IgD-negative memory B cell (primary cell): Measurements from ENCODE around the gene CAV2. TPM values are rescaled to one million over a fixed set of nuclear protein-coding genes. Genes with fewer than 3 reads are reported as not detected.

Experiments used
- H3K27ac Mint-ChIP-seq, 3 donors: one replicate each; pipeline ENCODE4 v1.8.0; 2020 to 2022; ENCODE audit warnings: mild to moderate bottlenecking in 3 of 3, mixed read lengths in 3 of 3, moderate library complexity in 1 of 3
- H3K27me3 Mint-ChIP-seq: one replicate; pipeline ENCODE4 v1.8.0; 2021; ENCODE audit warnings: mixed read lengths
- H3K36me3 Mint-ChIP-seq: one replicate; pipeline ENCODE4 v1.8.0; 2020; ENCODE audit warnings: mild to moderate bottlenecking, mixed read lengths
- H3K4me1 Mint-ChIP-seq, 3 donors: one replicate each; pipeline ENCODE4 v1.8.0; 2020 to 2022; ENCODE audit warnings: mixed read lengths in 3 of 3, mild to moderate bottlenecking in 1 of 3
- H3K4me3 Mint-ChIP-seq, 4 donors: one replicate each; pipeline ENCODE4 v1.8.0; 2020 to 2022; ENCODE audit warnings: mild to moderate bottlenecking in 4 of 4, mixed read lengths in 4 of 4, moderate library complexity in 3 of 4
- H3K9me3 Mint-ChIP-seq, 3 donors: one replicate each; pipeline ENCODE4 v1.8.0; 2020 to 2021; ENCODE audit warnings: mixed read lengths in 3 of 3, mild to moderate bottlenecking in 1 of 3
- polyA plus RNA-seq: library from polyadenylated mRNA; unstranded; fragments of 300-500 nt; fragmentation: Illumina TruSeq; gene quantifications from one replicate; pipeline ENCODE4 v1.2.3, GENCODE V29; 2021

The CAV2 gene
- polyA plus RNA-seq, 1 donor from 2014 or later = not detected

- Mint-ChIP-seq H3K4me3 (no peak overlapping the region), H3K9me3 (peaks cover 2 to 4% (median 3%) of the 10 kb centered on the region in 3 donors), H3K27me3 (peaks cover 12% of the 10 kb centered on the region), H3K36me3 (no peaks in the 10 kb centered on the region), H3K27ac (no peak overlapping the region), H3K4me1 (peaks cover 0 to 2% (median 0%) of the 10 kb centered on the region in 3 donors)
These were observed 58.4 kb downstream of the CAV2 start for GRCh38 chr7:116557901-116558300.

Other genes starting within 250 kb of the CAV2 start
- 2.3 TPM for gene CAV1, start 25.3 kb downstream of the CAV2 start, polyA plus RNA-seq
- not detected for gene MET, start 172.5 kb downstream of the CAV2 start, polyA plus RNA-seq